HepG2 (cell line): ENCODE data around the gene ZNF581. TPM values are rescaled to one million over a fixed set of nuclear protein-coding genes. Genes with fewer than 3 reads are reported as not detected.

Experiments
- AGO2 ChIP-seq: fragments of 200-400 bp; formaldehyde crosslinking; optimal IDR thresholded peaks from 2 replicates; pipeline ENCODE3; 2017; ENCODE audit warnings: mild to moderate bottlenecking, low read depth, low read length, moderate library complexity
- AHDC1 ChIP-seq: sonication (generic); formaldehyde crosslinking; IDR thresholded peaks from 2 replicates; pipeline ENCODE4 v1.5.1; 2020; ENCODE audit warnings: mild to moderate bottlenecking, missing genetic modification reagents, borderline replicate concordance
- AKAP8 ChIP-seq: sonication (generic); formaldehyde crosslinking; IDR thresholded peaks from 2 replicates; pipeline ENCODE4 v1.5.1; 2020; ENCODE audit warnings: mild to moderate bottlenecking, missing genetic modification reagents
- CSRNP2 ChIP-seq: sonication (generic); formaldehyde crosslinking; conservative IDR thresholded peaks from 2 replicates; pipeline ENCODE4 v1.8.0; 2022; ENCODE audit warnings: low read depth, missing genetic modification reagents
- KAT8 ChIP-seq: IDR thresholded peaks from 2 replicates; pipeline ENCODE4 v1.6.1; 2016; ENCODE audit warnings: missing genetic modification reagents, missing compliant biosample characterization
- KDM1A ChIP-seq: IDR thresholded peaks from 2 replicates; pipeline ENCODE4 v1.6.1; 2016; ENCODE audit warnings: missing compliant biosample characterization
- MLXIP ChIP-seq: sonication (generic); formaldehyde crosslinking; IDR thresholded peaks from 2 replicates; pipeline ENCODE4 v1.9.0; 2021; ENCODE audit warnings: missing genetic modification reagents, borderline replicate concordance
- RARG ChIP-seq: sonication (generic); formaldehyde crosslinking; IDR thresholded peaks from 2 replicates; pipeline ENCODE4 v1.4.0; 2020; ENCODE audit warnings: low read depth, mild to moderate bottlenecking, missing genetic modification reagents
- RBFOX2 ChIP-seq: fragments of 200-400 bp; formaldehyde crosslinking; IDR thresholded peaks from 2 replicates; pipeline ENCODE4 v1.6.1; 2017; ENCODE audit warnings: low read depth, mild to moderate bottlenecking, low read length
- ZFP37 ChIP-seq: sonication (generic); formaldehyde crosslinking; IDR thresholded peaks from 2 replicates; pipeline ENCODE4 v1.4.0; 2020; ENCODE audit warnings: missing genetic modification reagents, borderline replicate concordance
- ZNF574 ChIP-seq: sonication (generic); formaldehyde crosslinking; IDR thresholded peaks from 2 replicates; pipeline ENCODE4 v1.4.0; 2020; ENCODE audit warnings: missing genetic modification reagents
- ZNF580 ChIP-seq: IDR thresholded peaks from 2 replicates; pipeline ENCODE4 v1.6.1; 2016; ENCODE audit warnings: low read depth, borderline replicate concordance
- ZNF740 ChIP-seq: sonication (generic); formaldehyde crosslinking; IDR thresholded peaks from 2 replicates; pipeline ENCODE4 v1.4.0; 2020; ENCODE audit warnings: missing genetic modification reagents
- ZZZ3 ChIP-seq: sonication (generic); formaldehyde crosslinking; IDR thresholded peaks from 2 replicates; pipeline ENCODE4 v1.4.0; 2020; ENCODE audit warnings: missing genetic modification reagents, mild to moderate bottlenecking, borderline replicate concordance
- polyA plus RNA-seq, 8 experiments: library from polyadenylated mRNA; depleted of rRNA in 3 of 8; stranded (reverse) in 7 of 8; unstranded in 1 of 8; fragments of >200 nt; fragmentation: Illumina TruSeq in 4 of 8; extraction: Trizol in 4 of 8; gene quantifications; 2 replicates each; pipeline versions ENCODE4 v1.2.1 to v1.2.3, GENCODE V29; 2011 to 2016; ENCODE audit warnings: low read depth in 4 of 8, missing spikeins in 1 of 8, mixed read lengths in 1 of 8; ENCODE audit not compliant: insufficient read depth in 1 of 8
- total RNA-seq, 5 experiments: library from RNA; depleted of rRNA; stranded (reverse); fragments of >200 nt; fragmentation: Illumina TruSeq; extraction: Trizol; gene quantifications; 2 replicates each; pipeline ENCODE4 v1.2.3, GENCODE V29; 2016; ENCODE audit warnings: low read depth in 1 of 5

The ZNF581 gene
- total and polyA plus RNA-seq, 2 of the 13 experiments (the other 11 are each of a cell fraction or from before 2014, with no cell fraction given): 19.6 to 49.5 TPM

- TF ChIP-seq AHDC1 (no peak), ZNF580 (no peak), ZFP37 (CRISPR knock-in tag) (no peak), RARG (CRISPR knock-in tag) (no peak), RBFOX2 (peak; percentile 70), ZNF574 (CRISPR knock-in tag) (no peak), KAT8 (CRISPR knock-in tag) (no peak), CSRNP2 (CRISPR knock-in tag) (no peak), MLXIP (no peak), AGO2 (peak; percentile 91), ZZZ3 (CRISPR knock-in tag) (no peak), ZNF740 (CRISPR knock-in tag) (no peak), AKAP8 (CRISPR knock-in tag) (no peak), KDM1A (CRISPR knock-in tag) (no peak)
Measured at GRCh38 chr19:55658846-55659459, 15.5 kb downstream of the ZNF581 start (continued).
